Epidermal melanocyte (primary cell): ENCODE results near the gene PTP4A2.
A peak's percentile ranks its signal among the peaks of the same experiment; 100 is the strongest.

Experiments
- DNase-seq: peaks from one replicate; pipeline ENCODE4 v3.0.0; 2011; ENCODE audit warnings: low spot score; ENCODE audit not compliant: insufficient read length

PTP4A2 gene

GRCh38 chr1:31938184-31938975, at the start of gene PTP4A2:
Gene PTP4A2 (minus strand): TSS chr1:31938368. CDS start chr1:31919065, 19,303 bp downstream.
- DNase-seq: peak; percentile 90

GRCh38 chr1:31987135-31987619, 49.0 kb upstream of the PTP4A2 start:
- no peak for DNase-seq

GRCh38 chr1:31985430-31985829, 47.3 kb upstream of the PTP4A2 start:
- DNase-seq: no peak

- no peak for DNase-seq
Measured at GRCh38 chr1:31984419-31985347, 46.5 kb upstream of the PTP4A2 start.

GRCh38 chr1:31981972-31982371, 43.8 kb upstream of the PTP4A2 start:
- no peak for DNase-seq

GRCh38 chr1:31981456-31981839, 43.3 kb upstream of the PTP4A2 start:
- no peak for DNase-seq

GRCh38 chr1:31980835-31981455, 42.8 kb upstream of the PTP4A2 start:
- DNase-seq: no peak

GRCh38 chr1:31978843-31979400, 40.8 kb upstream of the PTP4A2 start:
- DNase-seq: no peak

- peak; percentile 51 for DNase-seq
Measured at GRCh38 chr1:31977385-31978131, 39.4 kb upstream of the PTP4A2 start.

GRCh38 chr1:31976401-31976800, 38.2 kb upstream of the PTP4A2 start:
- no peak for DNase-seq

GRCh38 chr1:31970873-31971272, 32.7 kb upstream of the PTP4A2 start:
- no peak for DNase-seq

- DNase-seq: no peak
Measured at GRCh38 chr1:31961536-31961935, 23.4 kb upstream of the PTP4A2 start.

- no peak for DNase-seq
Measured at GRCh38 chr1:31959521-31960340, 21.6 kb upstream of the PTP4A2 start.

- no peak for DNase-seq
Measured at GRCh38 chr1:31957701-31958674, 19.8 kb upstream of the PTP4A2 start.

GRCh38 chr1:31955917-31956736, 18.0 kb upstream of the PTP4A2 start:
- DNase-seq: peak; percentile 45

GRCh38 chr1:31954607-31955283, 16.6 kb upstream of the PTP4A2 start:
- no peak for DNase-seq

- DNase-seq: no peak
Measured at GRCh38 chr1:31952825-31953220, 14.7 kb upstream of the PTP4A2 start.
